Stimulated activated CD4-positive, alpha-beta T cell treated with anti-CD3 and anti-CD28 coated beads, Interleukin-4, amount 100 ng/mL, for 1 hour (primary cell): ENCODE results near the gene SNX18.
"Not testable (repeated sequence)": the region's sequence is repeated elsewhere in the genome, so short reads cannot be mapped to it uniquely, and the experiment has no call there.

Source experiments
- DNase-seq: peaks from one replicate; pipeline ENCODE4 v3.0.0-alpha.2; 2020

Gene SNX18

GRCh38 chr5:54517512-54518145, at the start of gene SNX18:
TSS of gene SNX18 (plus strand) at chr5:54517759. CDS start at chr5:54517953, 194 bp downstream.
- DNase-seq, result peak; percentile 92

- DNase-seq, result no peak
Measured at GRCh38 chr5:54469622-54470021, 47.9 kb upstream of the SNX18 start.

- no peak for DNase-seq
Measured at GRCh38 chr5:54470128-54470527, 47.4 kb upstream of the SNX18 start.

GRCh38 chr5:54470677-54471076, 46.9 kb upstream of the SNX18 start:
- DNase-seq, result no peak

GRCh38 chr5:54471398-54471797, 46.2 kb upstream of the SNX18 start:
- no peak for DNase-seq

GRCh38 chr5:54476682-54477081, 40.9 kb upstream of the SNX18 start:
- no peak for DNase-seq

- DNase-seq, result no peak
Measured at GRCh38 chr5:54477941-54478478, 39.5 kb upstream of the SNX18 start.

GRCh38 chr5:54480296-54480695, 37.3 kb upstream of the SNX18 start:
- DNase-seq, result no peak

GRCh38 chr5:54484219-54484894, 33.2 kb upstream of the SNX18 start:
- DNase-seq, result no peak

GRCh38 chr5:54485659-54486058, 31.9 kb upstream of the SNX18 start:
- DNase-seq, result not testable (repeated sequence)

- not testable (repeated sequence) for DNase-seq
Measured at GRCh38 chr5:54489648-54489979, 27.9 kb upstream of the SNX18 start.

GRCh38 chr5:54491326-54491725, 26.2 kb upstream of the SNX18 start:
- DNase-seq, result no peak

- no peak for DNase-seq
Measured at GRCh38 chr5:54492178-54492577, 25.4 kb upstream of the SNX18 start.

- DNase-seq, result no peak
Measured at GRCh38 chr5:54495027-54495426, 22.5 kb upstream of the SNX18 start.

- no peak for DNase-seq
Measured at GRCh38 chr5:54514291-54514690, 3.3 kb upstream of the SNX18 start.

GRCh38 chr5:54514841-54515432, 2.6 kb upstream of the SNX18 start:
- DNase-seq, result no peak

GRCh38 chr5:54515634-54516033, 1.9 kb upstream of the SNX18 start:
- no peak for DNase-seq

GRCh38 chr5:54516051-54516655, 1.4 kb upstream of the SNX18 start:
- DNase-seq, result no peak

- DNase-seq, result no peak
Measured at GRCh38 chr5:54517174-54517511, 416 bp upstream of the SNX18 start.

GRCh38 chr5:54518146-54518817, 723 bp downstream of the SNX18 start:
- peak; percentile 62 for DNase-seq

- DNase-seq, result no peak
Measured at GRCh38 chr5:54518818-54519508, 1.4 kb downstream of the SNX18 start.

GRCh38 chr5:54519509-54519876, 1.9 kb downstream of the SNX18 start:
- DNase-seq, result no peak

- DNase-seq, result no peak
Measured at GRCh38 chr5:54520438-54520846, 2.9 kb downstream of the SNX18 start.
